T-helper 9 cell (primary cell): ENCODE data around the gene SPATA16.
"Not testable (repeated sequence)": the region's sequence is repeated elsewhere in the genome, so short reads cannot be mapped to it uniquely, and the experiment has no call there.

Source experiments
- DNase-seq: peaks from one replicate; pipeline ENCODE4 v3.0.0-alpha.2; 2020

Gene SPATA16

GRCh38 chr3:173003471-173003870 is 137.6 kb downstream of the SPATA16 start:
- no peak for DNase-seq

GRCh38 chr3:173001622-173002021 is 139.4 kb downstream of the SPATA16 start:
- no peak for DNase-seq

- no peak for DNase-seq
These were observed 140.5 kb downstream of the SPATA16 start for GRCh38 chr3:173000553-173000952.

GRCh38 chr3:172993412-172993811 is 147.6 kb downstream of the SPATA16 start:
- no peak for DNase-seq

- no peak for DNase-seq
These were observed 149.5 kb downstream of the SPATA16 start for GRCh38 chr3:172991424-172991996.

GRCh38 chr3:172989373-172989772 is 151.7 kb downstream of the SPATA16 start:
- DNase-seq = no peak

- DNase-seq = no peak
These were observed 153.8 kb downstream of the SPATA16 start for GRCh38 chr3:172987273-172987672.

GRCh38 chr3:172984914-172985313 is 156.1 kb downstream of the SPATA16 start:
- DNase-seq = no peak

- DNase-seq = no peak
These were observed 158.2 kb downstream of the SPATA16 start for GRCh38 chr3:172982736-172983364.

- no peak for DNase-seq
These were observed 159.5 kb downstream of the SPATA16 start for GRCh38 chr3:172981407-172981983.

- no peak for DNase-seq
These were observed 160.2 kb downstream of the SPATA16 start for GRCh38 chr3:172980849-172981248.

GRCh38 chr3:172977696-172978095 is 163.3 kb downstream of the SPATA16 start:
- no peak for DNase-seq

GRCh38 chr3:172974969-172975368 is 166.1 kb downstream of the SPATA16 start:
- no peak for DNase-seq

- DNase-seq = no peak
These were observed 167.2 kb downstream of the SPATA16 start for GRCh38 chr3:172973799-172974198.

- DNase-seq = no peak
These were observed 168.3 kb downstream of the SPATA16 start for GRCh38 chr3:172972717-172973116.

- no peak for DNase-seq
These were observed 169.0 kb downstream of the SPATA16 start for GRCh38 chr3:172972067-172972466.

GRCh38 chr3:172968646-172969045 is 172.4 kb downstream of the SPATA16 start:
- no peak for DNase-seq

- no peak for DNase-seq
These were observed 175.8 kb downstream of the SPATA16 start for GRCh38 chr3:172965256-172965655.

- DNase-seq = not testable (repeated sequence)
These were observed 180.3 kb downstream of the SPATA16 start for GRCh38 chr3:172960626-172961182.

GRCh38 chr3:172958565-172958964 is 182.5 kb downstream of the SPATA16 start:
- DNase-seq = no peak

- DNase-seq = no peak
These were observed 187.5 kb downstream of the SPATA16 start for GRCh38 chr3:172953571-172953970.

GRCh38 chr3:172951511-172951910 is 189.5 kb downstream of the SPATA16 start:
- no peak for DNase-seq

GRCh38 chr3:172946061-172946460 is 195.0 kb downstream of the SPATA16 start:
- no peak for DNase-seq

- DNase-seq = no peak
These were observed 201.3 kb downstream of the SPATA16 start for GRCh38 chr3:172939651-172940293.
